ENCODE measurements around the gene PTPN5. TPM values are rescaled to one million over a fixed set of nuclear protein-coding genes. Genes with fewer than 3 reads are reported as not detected.

The PTPN5 gene
- total RNA-seq, 1 donor from 2014 or later, result not detected

- peaks cover 2% of the 10 kb centered on the region for H3K27me3 Mint-ChIP-seq (ENCODE audit: low read depth)
- DNase-seq (ENCODE audit: low spot score), result no peak
- no peaks in the 10 kb centered on the region for H3K36me3 Mint-ChIP-seq (ENCODE audit: low read depth)
- H3K27ac Mint-ChIP-seq, result no peak overlapping the region
- intact Hi-C loops (cut with micrococcal nuclease), result no loop called here
- no peak overlapping the region for H3K4me3 Mint-ChIP-seq (ENCODE audit: low read depth)
- H3K4me1 Mint-ChIP-seq (ENCODE audit: low read depth), result peaks cover 2% of the 10 kb centered on the region
- no peaks in the 10 kb centered on the region for H3K9me3 Mint-ChIP-seq
These were observed 62.2 kb downstream of the PTPN5 start for GRCh38 chr11:18729426-18729825.

DNA sequence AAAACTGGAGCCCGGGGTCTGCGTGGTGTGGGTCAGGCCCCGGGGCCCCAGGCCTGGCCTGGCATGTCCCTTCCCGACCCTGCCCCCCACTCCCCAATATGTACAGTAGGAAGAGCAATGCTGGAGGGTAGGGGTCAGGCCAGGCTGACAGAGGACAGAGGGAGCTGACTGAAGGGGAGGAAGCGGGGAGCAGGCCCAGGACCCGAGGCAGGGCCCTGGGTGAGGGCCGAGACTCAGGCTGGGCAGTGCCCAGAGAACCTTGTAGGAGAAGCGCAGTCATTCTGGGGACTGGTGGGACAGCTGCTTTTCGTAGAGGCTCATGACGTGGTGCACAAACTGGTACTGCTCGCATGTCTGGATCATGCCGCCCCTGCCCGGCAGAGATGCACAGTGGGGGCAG lies 62.9 kb downstream of the PTPN5 start:
- no peak overlapping the region for H3K4me3 Mint-ChIP-seq (ENCODE audit: low read depth)
- peaks cover 2% of the 10 kb centered on the region for H3K27me3 Mint-ChIP-seq (ENCODE audit: low read depth)
- no peaks in the 10 kb centered on the region for H3K9me3 Mint-ChIP-seq
- H3K4me1 Mint-ChIP-seq (ENCODE audit: low read depth), result peaks cover 2% of the 10 kb centered on the region
- DNase-seq (ENCODE audit: low spot score), result no peak
- no peak overlapping the region for H3K27ac Mint-ChIP-seq
- H3K36me3 Mint-ChIP-seq (ENCODE audit: low read depth), result no peaks in the 10 kb centered on the region
- intact Hi-C loops (cut with micrococcal nuclease), result no loop called here

- H3K4me1 Mint-ChIP-seq (ENCODE audit: low read depth), result peaks cover 2% of the 10 kb centered on the region
- peaks cover 3% of the 10 kb centered on the region for H3K27me3 Mint-ChIP-seq (ENCODE audit: low read depth)
- H3K36me3 Mint-ChIP-seq (ENCODE audit: low read depth), result no peaks in the 10 kb centered on the region
- intact Hi-C loops (cut with micrococcal nuclease), result loop anchor here (2.0 kb wide), 1 partner anchor 37 kb away; no protein-coding TSS in a partner anchor
- H3K27ac Mint-ChIP-seq, result no peak overlapping the region
- no peak overlapping the region for H3K4me3 Mint-ChIP-seq (ENCODE audit: low read depth)
- H3K9me3 Mint-ChIP-seq, result no peaks in the 10 kb centered on the region
- DNase-seq (ENCODE audit: low spot score), result peak; percentile 20
These were observed 63.9 kb downstream of the PTPN5 start for GRCh38 chr11:18727479-18728236.

DNA sequence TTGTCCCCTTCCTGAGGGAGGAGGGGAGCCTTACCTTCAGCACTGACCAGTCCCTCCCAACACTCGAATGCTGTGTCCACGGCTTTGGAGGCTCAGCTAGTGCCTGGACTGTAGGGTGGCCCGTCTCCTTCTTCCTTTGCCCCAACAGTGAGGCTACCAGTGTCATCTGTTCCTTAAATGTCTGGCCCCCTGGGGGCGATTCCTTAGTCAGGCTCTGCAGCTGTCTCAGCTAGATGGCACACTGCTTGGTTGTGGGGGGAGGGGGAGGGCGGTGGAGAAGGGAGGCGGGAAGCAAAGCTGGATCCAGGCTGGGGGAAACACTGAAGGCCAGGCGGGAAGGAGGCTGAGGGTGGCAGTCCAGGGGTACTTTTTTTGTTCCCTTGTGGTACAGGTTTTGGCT lies 65.6 kb downstream of the PTPN5 start, which contains the start of gene IGSF22:
IGSF22 (minus strand) TSS at position 149 of the 400 bp plus-strand sequence. CDS start 1,952 bp downstream, outside the sequence.
- no peak within 1 kb of the TSS for H3K4me3 Mint-ChIP-seq (ENCODE audit: low read depth)
- H3K4me1 Mint-ChIP-seq (ENCODE audit: low read depth), result peaks cover 7% of the 10 kb centered on the region
- H3K27ac Mint-ChIP-seq, result no peak within 1 kb of the TSS
- H3K9me3 Mint-ChIP-seq, result no peaks in the 10 kb centered on the region
- no peak for DNase-seq (ENCODE audit: low spot score)
- peaks cover 3% of the 10 kb centered on the region for H3K27me3 Mint-ChIP-seq (ENCODE audit: low read depth)
- intact Hi-C loops (cut with micrococcal nuclease), result loop anchor here (2.0 kb wide), 1 partner anchor 39 kb away; no protein-coding TSS in a partner anchor
- no peaks in the 10 kb centered on the region for H3K36me3 Mint-ChIP-seq (ENCODE audit: low read depth)

GRCh38 chr11:18723991-18724390 lies 67.6 kb downstream of the PTPN5 start:
- Mint-ChIP-seq H3K4me3 (ENCODE audit: low read depth) (no peak overlapping the region), H3K9me3 (no peaks in the 10 kb centered on the region), H3K27me3 (ENCODE audit: low read depth) (peaks cover 9% of the 10 kb centered on the region), H3K4me1 (ENCODE audit: low read depth) (peaks cover 9% of the 10 kb centered on the region), H3K36me3 (ENCODE audit: low read depth) (no peaks in the 10 kb centered on the region), H3K27ac (no peak overlapping the region)
- no peak for DNase-seq (ENCODE audit: low spot score)
- intact Hi-C loops (cut with micrococcal nuclease), result loop anchor here (5.0 kb wide), 1 partner anchor 197 kb away; the partner anchor contains the start of gene TSG101

DNA sequence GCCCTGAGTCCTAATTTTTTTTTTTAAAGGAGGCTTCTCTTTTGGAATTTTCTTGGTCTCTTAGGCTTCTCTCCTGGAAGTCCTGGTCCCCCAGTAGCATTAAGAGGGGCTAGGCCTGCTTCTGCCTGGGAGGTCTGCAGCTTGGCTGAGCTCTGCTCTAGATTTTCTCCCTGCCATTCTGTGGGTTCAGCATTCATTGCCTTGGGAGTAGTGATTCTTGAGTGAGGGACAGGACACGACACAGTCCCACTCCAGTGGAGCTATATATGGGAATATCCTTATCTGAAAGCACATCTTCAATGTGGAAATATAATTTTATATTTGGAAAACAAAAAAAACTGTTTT lies 69.3 kb downstream of the PTPN5 start:
- Mint-ChIP-seq H3K9me3 (no peaks in the 10 kb centered on the region), H3K27me3 (ENCODE audit: low read depth) (peaks cover 11% of the 10 kb centered on the region), H3K4me1 (ENCODE audit: low read depth) (peaks cover 7% of the 10 kb centered on the region), H3K27ac (no peak overlapping the region), H3K4me3 (ENCODE audit: low read depth) (no peak overlapping the region), H3K36me3 (ENCODE audit: low read depth) (no peaks in the 10 kb centered on the region)
- DNase-seq (ENCODE audit: low spot score), result no peak
- intact Hi-C loops (cut with micrococcal nuclease), result loop anchor here (5.0 kb wide), 1 partner anchor 195 kb away; the partner anchor contains the start of gene TSG101

DNA sequence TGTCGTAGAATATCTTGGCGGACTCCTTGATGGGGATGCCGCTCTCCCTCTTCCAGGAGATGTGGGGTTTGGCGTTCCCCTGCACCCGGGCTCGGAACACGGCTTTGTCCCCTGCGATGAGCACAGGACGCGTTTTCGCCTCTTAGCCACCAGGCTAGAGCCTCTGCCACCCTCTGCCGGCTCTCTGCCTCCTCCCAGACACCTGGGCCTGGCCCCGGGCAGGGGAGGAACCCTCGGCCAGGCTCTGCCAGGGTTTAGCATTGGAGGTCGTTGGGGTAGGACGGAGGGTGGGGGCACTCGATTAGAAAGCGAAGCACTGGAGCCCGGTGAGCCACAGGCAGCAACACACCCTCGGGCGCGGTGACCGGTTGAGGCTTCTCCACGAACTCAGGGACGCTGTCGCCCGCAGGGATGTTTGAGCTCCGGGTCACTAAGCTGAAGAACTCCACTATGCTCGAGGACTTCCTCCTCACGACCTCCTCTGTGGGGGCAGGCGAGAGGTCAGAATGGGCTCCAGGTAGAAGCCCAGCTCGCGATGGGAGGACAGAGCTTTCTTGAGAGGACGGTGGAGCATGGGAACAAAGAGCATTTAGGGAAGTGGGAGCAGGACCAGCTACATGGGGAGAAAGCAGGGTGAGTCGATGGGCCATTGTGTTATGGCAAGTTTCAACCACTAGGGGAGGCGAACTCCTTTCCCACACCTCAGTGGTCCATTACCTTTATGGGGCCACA lies 69.9 kb downstream of the PTPN5 start:
- Mint-ChIP-seq H3K36me3 (ENCODE audit: low read depth) (no peaks in the 10 kb centered on the region), H3K27ac (no peak overlapping the region), H3K9me3 (no peaks in the 10 kb centered on the region), H3K27me3 (ENCODE audit: low read depth) (peaks cover 15% of the 10 kb centered on the region), H3K4me3 (ENCODE audit: low read depth) (peak overlapping the region; percentile 84), H3K4me1 (ENCODE audit: low read depth) (peaks cover 7% of the 10 kb centered on the region)
- DNase-seq (ENCODE audit: low spot score), result peak; percentile 32
- intact Hi-C loops (cut with micrococcal nuclease), result loop anchor here (1.0 to 5.0 kb wide), 2 partner anchors 23 to 194 kb away; partner anchors contain the start of genes TMEM86A and TSG101

GRCh38 chr11:18720808-18721560 lies 70.6 kb downstream of the PTPN5 start:
- intact Hi-C loops (cut with micrococcal nuclease), result loop anchor here (1.0 to 5.0 kb wide), 2 partner anchors 23 to 194 kb away; partner anchors contain the start of genes TMEM86A and TSG101

GRCh38 chr11:18720091-18720807 lies 71.3 kb downstream of the PTPN5 start:
- intact Hi-C loops (cut with micrococcal nuclease), result loop anchor here (5.0 kb wide), 1 partner anchor 193 kb away; the partner anchor contains the start of gene TSG101
- Mint-ChIP-seq H3K36me3 (ENCODE audit: low read depth) (no peaks in the 10 kb centered on the region), H3K27me3 (ENCODE audit: low read depth) (peaks cover 15% of the 10 kb centered on the region), H3K4me3 (ENCODE audit: low read depth) (peak overlapping the region; percentile 31), H3K4me1 (ENCODE audit: low read depth) (peaks cover 7% of the 10 kb centered on the region), H3K27ac (no peak overlapping the region), H3K9me3 (no peaks in the 10 kb centered on the region)
- no peak for DNase-seq (ENCODE audit: low spot score)

More at GRCh38 chr11:18720808-18721560, 70.6 kb downstream of the PTPN5 start:
- H3K36me3 Mint-ChIP-seq (ENCODE audit: low read depth), result no peaks in the 10 kb centered on the region
- H3K27me3 Mint-ChIP-seq (ENCODE audit: low read depth), result peaks cover 17% of the 10 kb centered on the region
- H3K4me1 Mint-ChIP-seq (ENCODE audit: low read depth), result peaks cover 7% of the 10 kb centered on the region
- DNase-seq (ENCODE audit: low spot score), result peak; percentile 77
- peak overlapping the region; percentile 84 for H3K4me3 Mint-ChIP-seq (ENCODE audit: low read depth)
- no peak overlapping the region for H3K27ac Mint-ChIP-seq
- H3K9me3 Mint-ChIP-seq, result no peaks in the 10 kb centered on the region

DNA sequence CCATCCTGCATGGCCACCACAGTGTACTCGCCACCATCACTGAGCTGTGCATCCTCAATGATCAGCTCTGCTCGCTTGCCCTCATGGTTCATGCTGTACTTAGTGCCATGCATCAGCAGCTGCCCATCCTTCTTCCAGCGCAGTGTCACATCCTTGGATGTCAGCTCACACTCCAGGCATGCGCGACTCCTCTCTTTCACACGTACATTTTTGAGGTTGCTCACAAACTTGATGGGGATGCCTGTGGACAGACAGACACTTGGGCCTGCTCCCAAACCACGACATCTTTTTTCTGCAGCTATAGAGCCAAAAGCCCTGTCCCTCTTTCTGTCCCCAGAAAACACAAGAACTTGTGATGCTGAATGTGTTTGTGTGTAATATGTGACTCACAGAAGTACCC lies 76.1 kb downstream of the PTPN5 start:
- H3K27me3 Mint-ChIP-seq (ENCODE audit: low read depth), result peaks cover 14% of the 10 kb centered on the region
- no peak for DNase-seq (ENCODE audit: low spot score)
- H3K27ac Mint-ChIP-seq, result no peak overlapping the region
- H3K9me3 Mint-ChIP-seq, result no peaks in the 10 kb centered on the region
- intact Hi-C loops (cut with micrococcal nuclease), result no loop called here
- H3K36me3 Mint-ChIP-seq (ENCODE audit: low read depth), result no peaks in the 10 kb centered on the region
- no peak overlapping the region for H3K4me3 Mint-ChIP-seq (ENCODE audit: low read depth)
- H3K4me1 Mint-ChIP-seq (ENCODE audit: low read depth), result no peaks in the 10 kb centered on the region

- Mint-ChIP-seq H3K36me3 (ENCODE audit: low read depth) (no peaks in the 10 kb centered on the region), H3K9me3 (no peaks in the 10 kb centered on the region), H3K27ac (no peak overlapping the region), H3K27me3 (ENCODE audit: low read depth) (peaks cover 16% of the 10 kb centered on the region), H3K4me1 (ENCODE audit: low read depth) (no peaks in the 10 kb centered on the region), H3K4me3 (ENCODE audit: low read depth) (no peak overlapping the region)
- intact Hi-C loops (cut with micrococcal nuclease), result no loop called here
- DNase-seq (ENCODE audit: low spot score), result no peak
These were observed 77.2 kb downstream of the PTPN5 start for GRCh38 chr11:18714443-18714780.

All from activated T-helper 2 cell treated with anti-CD3 and anti-CD28 coated beads, Interferon-gamma antibody, Interleukin-2, Interleukin-4, amounts not matched to agents 10 μg/mL and 5 μg/mL and 100 μg/mL, durations not matched to agents 14 hours and 24 hours and 36 hours (primary cell).